Neuronal stem cell (in vitro differentiated cells): Measurements from ENCODE around the gene ZNF493.

Experiments used
- DNase-seq: peaks from one replicate; pipeline ENCODE4 v3.0.0-alpha.2; 2013; ENCODE audit warnings: low spot score
- H2AFZ ChIP-seq: one replicate; pipeline ENCODE4 v1.6.1; 2013; ENCODE audit warnings: mild to moderate bottlenecking, low read length, inconsistent platforms
- H2AK5ac ChIP-seq: 2 replicates; pipeline ENCODE4 v1.6.1; 2013; ENCODE audit warnings: low read depth, mild to moderate bottlenecking, inconsistent platforms, low read length, moderate library complexity, mixed read lengths
- H2BK120ac ChIP-seq: 2 replicates; pipeline ENCODE4 v1.6.1; 2013; ENCODE audit warnings: low read depth, mild to moderate bottlenecking, inconsistent platforms, low read length, moderate library complexity, mixed read lengths
- H2BK12ac ChIP-seq: one replicate; pipeline ENCODE4 v1.6.1; 2013; ENCODE audit warnings: low read length, inconsistent platforms
- H2BK15ac ChIP-seq: 2 replicates; pipeline ENCODE4 v1.6.1; 2013; ENCODE audit warnings: mild to moderate bottlenecking, low read length, inconsistent platforms, mixed read lengths
- H2BK5ac ChIP-seq: one replicate; pipeline ENCODE4 v1.6.1; 2013; ENCODE audit warnings: inconsistent platforms, mild to moderate bottlenecking, low read length, moderate library complexity
- H3K14ac ChIP-seq: one replicate; pipeline ENCODE4 v1.6.1; 2013; ENCODE audit warnings: low read length, inconsistent platforms
- H3K18ac ChIP-seq: 2 replicates; pipeline ENCODE4 v1.6.1; 2013; ENCODE audit warnings: low read length, inconsistent platforms
- H3K23ac ChIP-seq: 2 replicates; pipeline ENCODE4 v1.6.1; 2013; ENCODE audit warnings: low read depth, mild to moderate bottlenecking, mixed read lengths, low read length, inconsistent platforms; ENCODE audit not compliant: poor library complexity
- H3K27ac ChIP-seq: replicated peaks from 3 replicates; pipeline ENCODE4 v1.5.1; 2013; ENCODE audit warnings: low read length, inconsistent platforms
- H3K27me3 ChIP-seq, 3 experiments: 2 replicates each; pipeline ENCODE4 v1.6.1; 2013; ENCODE audit warnings: low read length in 3 of 3, mild to moderate bottlenecking in 2 of 3, inconsistent platforms in 1 of 3, low read depth in 1 of 3, mixed read lengths in 1 of 3, moderate library complexity in 1 of 3; ENCODE audit not compliant: control insufficient read depth in 3 of 3, insufficient read depth in 3 of 3
- H3K36me3 ChIP-seq, 2 donors: replicated peaks in 1 of 2; 2 replicates each; pipeline ENCODE4 v1.6.1; 2013; ENCODE audit warnings: low read length in 2 of 2; ENCODE audit not compliant: control insufficient read depth in 2 of 2, insufficient read depth in 2 of 2
- H3K4ac ChIP-seq: 2 replicates; pipeline ENCODE4 v1.6.1; 2013; ENCODE audit warnings: inconsistent platforms, mild to moderate bottlenecking, low read length, moderate library complexity
- H3K4me1 ChIP-seq, 2 donors: 1 replicate in 1 of 2; 2 replicates in 1 of 2; pipeline ENCODE4 v1.6.1; 2013; ENCODE audit warnings: low read length in 2 of 2, low read depth in 1 of 2; ENCODE audit not compliant: control insufficient read depth in 2 of 2, insufficient read depth in 1 of 2
- H3K4me2 ChIP-seq: one replicate; pipeline ENCODE4 v1.6.1; 2013; ENCODE audit warnings: mild to moderate bottlenecking, low read length, inconsistent platforms; ENCODE audit not compliant: insufficient read depth, poor library complexity, severe bottlenecking
- H3K4me3 ChIP-seq, 2 donors: 2 replicates each; pipeline ENCODE4 v1.5.1; 2013; ENCODE audit warnings: low read length in 2 of 2, mild to moderate bottlenecking in 2 of 2, inconsistent platforms in 1 of 2, moderate library complexity in 1 of 2
- H3K79me1 ChIP-seq: one replicate; pipeline ENCODE4 v1.6.1; 2013; ENCODE audit warnings: low read depth, mild to moderate bottlenecking, inconsistent platforms, low read length, moderate library complexity
- H3K9ac ChIP-seq: one replicate; pipeline ENCODE4 v1.6.1; 2013; ENCODE audit warnings: mild to moderate bottlenecking, low read depth, low read length, inconsistent platforms; ENCODE audit not compliant: poor library complexity
- H3K9me3 ChIP-seq, 2 donors: replicated peaks in 1 of 2; 2 replicates each; pipeline versions ENCODE3 to v1.6.1; 2013; ENCODE audit warnings: low read length in 2 of 2, mild to moderate bottlenecking in 2 of 2, inconsistent platforms in 1 of 2, low read depth in 1 of 2, mixed read lengths in 1 of 2, moderate library complexity in 1 of 2; ENCODE audit not compliant: control insufficient read depth in 2 of 2, insufficient read depth in 1 of 2
- H4K8ac ChIP-seq: one replicate; pipeline ENCODE4 v1.6.1; 2013; ENCODE audit warnings: low read depth, mild to moderate bottlenecking, inconsistent platforms, low read length, moderate library complexity
- H4K91ac ChIP-seq: one replicate; pipeline ENCODE4 v1.6.1; 2013; ENCODE audit warnings: low read length, low read depth, mild to moderate bottlenecking, inconsistent platforms; ENCODE audit not compliant: poor library complexity
- WGBS, 2 donors: extraction: QIAGEN DNeasy Blood & Tissue Kit; methylation state at CpG; one replicate each; pipeline ENCODE4 v1.1.7; 2013; ENCODE audit warnings: missing lambda C conversion rate in 2 of 2, mixed read lengths in 1 of 2; ENCODE audit not compliant: insufficient read length in 2 of 2, insufficient replicate concordance in 1 of 2; ENCODE audit errors: extremely low coverage in 2 of 2; 5-methylcytosine and 5-hydroxymethylcytosine counted together

ZNF493 gene

DNA sequence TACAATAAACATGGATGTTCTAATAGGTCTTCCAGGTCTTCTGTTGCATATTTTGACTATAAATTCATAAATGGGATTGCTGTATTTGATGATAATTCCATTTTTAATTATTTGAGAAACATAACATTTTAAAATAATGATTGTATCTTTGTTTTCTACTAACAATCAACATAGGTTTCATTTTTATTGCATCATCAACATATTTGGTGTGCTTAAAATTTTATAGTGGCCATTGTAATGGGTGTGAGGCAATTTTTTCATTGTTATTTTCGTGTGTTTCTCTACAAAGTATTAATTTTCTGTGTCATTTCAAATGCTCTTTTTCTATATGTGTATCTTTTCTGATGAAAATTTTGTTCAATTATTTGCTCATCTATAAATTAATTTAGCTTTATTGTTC is 13.2 kb downstream of the ZNF493 start:
- DNase-seq, result no peak
- H3K4ac ChIP-seq, result no peak overlapping the region
- H3K18ac ChIP-seq, result no peak overlapping the region
- H2BK12ac ChIP-seq, result no peak overlapping the region
- H3K27ac ChIP-seq, result no peak overlapping the region
- no peaks in the 10 kb centered on the region for H3K4me1 ChIP-seq
- no peak overlapping the region for H2AK5ac ChIP-seq
- no CpG with 5 or more reads among the region's 1 CpG for WGBS, 2 donors
- H3K4me2 ChIP-seq, result no peak overlapping the region
- no peak overlapping the region for H4K8ac ChIP-seq
- no peak overlapping the region for H4K91ac ChIP-seq
- H3K27me3 ChIP-seq, result no peaks in the 10 kb centered on the region
- peaks cover 10 to 95% of the 10 kb centered on the region in 2 donors for H3K36me3 ChIP-seq
- no peak overlapping the region for H3K9ac ChIP-seq
- no peak overlapping the region for H3K23ac ChIP-seq
- no peak overlapping the region for H2AFZ ChIP-seq
- H2BK15ac ChIP-seq, result no peak overlapping the region
- no peak overlapping the region for H2BK120ac ChIP-seq
- H2BK5ac ChIP-seq, result no peak overlapping the region
- H3K79me1 ChIP-seq, result no peaks in the 10 kb centered on the region
- H3K9me3 ChIP-seq, result peaks cover 0 to 84% of the 10 kb centered on the region in 2 donors
- H3K14ac ChIP-seq, result no peak overlapping the region
- H3K4me3 ChIP-seq, result no peak overlapping the region

DNA sequence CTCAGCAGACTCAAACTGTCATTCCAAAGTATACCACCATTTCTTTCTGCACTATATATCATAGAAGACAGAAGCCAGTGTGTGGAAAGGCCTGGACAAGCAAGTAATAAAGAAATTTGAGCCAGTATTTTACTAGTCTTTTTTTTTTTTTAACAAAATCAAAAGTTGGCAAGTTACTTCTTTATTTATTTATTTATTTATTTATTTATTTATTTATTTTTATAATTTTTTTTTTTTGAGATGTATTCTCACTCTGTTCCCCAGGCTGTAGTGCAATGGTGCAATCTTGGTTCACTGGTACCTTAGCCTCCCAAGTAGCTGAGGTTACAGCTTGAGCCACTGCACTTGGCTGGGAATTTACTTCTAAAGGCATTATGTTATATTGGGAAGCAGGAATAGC is 25.3 kb downstream of the ZNF493 start:
- DNase-seq, result no peak
- no peak overlapping the region for H3K27ac ChIP-seq
- H3K4me1 ChIP-seq, result no peaks in the 10 kb centered on the region
- no peak overlapping the region for H2AK5ac ChIP-seq
- H3K18ac ChIP-seq, result no peak overlapping the region
- H3K23ac ChIP-seq, result no peak overlapping the region
- H3K4ac ChIP-seq, result no peak overlapping the region
- H3K4me2 ChIP-seq, result no peak overlapping the region
- H2BK15ac ChIP-seq, result no peak overlapping the region
- no peak overlapping the region for H3K4me3 ChIP-seq
- H3K79me1 ChIP-seq, result no peaks in the 10 kb centered on the region
- peaks cover 3 to 16% of the 10 kb centered on the region in 2 donors for H3K36me3 ChIP-seq
- no peak overlapping the region for H2AFZ ChIP-seq
- H2BK12ac ChIP-seq, result no peak overlapping the region
- H3K9ac ChIP-seq, result no peak overlapping the region
- H3K14ac ChIP-seq, result no peak overlapping the region
- no peak overlapping the region for H2BK5ac ChIP-seq
- H2BK120ac ChIP-seq, result no peak overlapping the region
- H3K27me3 ChIP-seq, result no peaks in the 10 kb centered on the region
- no peak overlapping the region for H4K91ac ChIP-seq
- H3K9me3 ChIP-seq, result peaks cover 16 to 84% of the 10 kb centered on the region in 2 donors
- H4K8ac ChIP-seq, result no peak overlapping the region

- Histone ChIP-seq H3K23ac (no peak overlapping the region), H3K4me3 (no peak overlapping the region), H3K27me3 (no peaks in the 10 kb centered on the region), H2AFZ (no peak overlapping the region), H4K91ac (no peak overlapping the region), H3K18ac (no peak overlapping the region), H2BK120ac (no peak overlapping the region), H3K9me3 (peaks cover 16 to 84% of the 10 kb centered on the region in 2 donors), H3K14ac (no peak overlapping the region), H2AK5ac (no peak overlapping the region), H3K36me3 (peaks cover 3 to 5% of the 10 kb centered on the region in 2 donors), H2BK5ac (no peak overlapping the region), H3K4me2 (no peak overlapping the region), H2BK12ac (no peak overlapping the region), H3K4ac (no peak overlapping the region), H4K8ac (no peak overlapping the region), H3K27ac (no peak overlapping the region), H3K79me1 (no peaks in the 10 kb centered on the region), H3K4me1 (no peaks in the 10 kb centered on the region), H2BK15ac (no peak overlapping the region), H3K9ac (no peak overlapping the region)
- no peak for DNase-seq
- no CpG with 5 or more reads among the region's 1 CpG for WGBS, 2 donors
Observed at GRCh38 chr19:21423057-21424041, 26.4 kb downstream of the ZNF493 start.

GRCh38 chr19:21430675-21431074 is 33.7 kb downstream of the ZNF493 start:
- no peaks in the 10 kb centered on the region for H3K27me3 ChIP-seq
- H4K91ac ChIP-seq, result no peak overlapping the region
- no peak overlapping the region for H3K4me3 ChIP-seq
- no peak overlapping the region for H3K27ac ChIP-seq
- no peak overlapping the region for H2AK5ac ChIP-seq
- no peak overlapping the region for H3K4me2 ChIP-seq
- no peak overlapping the region for H3K4ac ChIP-seq
- no peaks in the 10 kb centered on the region for H3K36me3 ChIP-seq
- no peak overlapping the region for H3K9ac ChIP-seq
- H3K79me1 ChIP-seq, result no peaks in the 10 kb centered on the region
- no peak overlapping the region for H3K14ac ChIP-seq
- no peak overlapping the region for H3K23ac ChIP-seq
- no peak overlapping the region for H2BK15ac ChIP-seq
- no peak overlapping the region for H2BK5ac ChIP-seq
- H3K9me3 ChIP-seq, result peaks cover 5 to 26% of the 10 kb centered on the region in 2 donors
- no peaks in the 10 kb centered on the region for H3K4me1 ChIP-seq
- no peak overlapping the region for H2BK12ac ChIP-seq
- no peak overlapping the region for H2AFZ ChIP-seq
- no CpG with 5 or more reads among the region's 5 CpGs for WGBS, 2 donors
- no peak overlapping the region for H2BK120ac ChIP-seq
- no peak for DNase-seq
- no peak overlapping the region for H4K8ac ChIP-seq
- no peak overlapping the region for H3K18ac ChIP-seq
